Measurements from ENCODE around the gene BRD1.

Gene BRD1

DNA sequence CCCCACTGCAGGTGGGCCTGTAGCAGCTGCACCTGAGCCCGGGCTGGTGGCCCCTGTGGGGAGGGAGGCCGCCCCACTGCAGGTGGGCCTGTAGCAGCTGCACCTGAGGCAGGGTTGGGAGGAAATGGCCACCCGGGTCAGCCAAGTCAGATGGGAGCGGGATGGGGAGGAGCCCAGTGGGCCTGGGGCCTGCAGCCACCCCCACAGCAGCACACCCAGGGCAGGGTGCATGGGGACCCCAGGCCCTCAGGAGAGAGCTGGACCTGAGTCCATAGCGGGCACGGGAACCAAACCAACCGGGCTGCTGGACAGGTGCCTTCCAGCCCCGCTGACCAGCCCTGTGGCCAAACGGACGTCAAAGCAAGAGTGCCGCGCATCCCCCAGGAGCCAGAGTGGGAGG is 61.7 kb downstream of the BRD1 start:
- no peak for TF ChIP-seq POLR2AphosphoS5 (IDR thresholded peaks at IDR 0.05; ENCODE audit: low read depth, low read length)
- no peak for TF ChIP-seq REST (IDR thresholded peaks at IDR 0.05; ENCODE audit: insufficient read depth in 1 of 2, low read depth in 2 of 2, low read length in 2 of 2)
- TF ChIP-seq TAF1 (IDR thresholded peaks at IDR 0.05; ENCODE audit: borderline replicate concordance, insufficient read depth, low read length): no peak

DNA sequence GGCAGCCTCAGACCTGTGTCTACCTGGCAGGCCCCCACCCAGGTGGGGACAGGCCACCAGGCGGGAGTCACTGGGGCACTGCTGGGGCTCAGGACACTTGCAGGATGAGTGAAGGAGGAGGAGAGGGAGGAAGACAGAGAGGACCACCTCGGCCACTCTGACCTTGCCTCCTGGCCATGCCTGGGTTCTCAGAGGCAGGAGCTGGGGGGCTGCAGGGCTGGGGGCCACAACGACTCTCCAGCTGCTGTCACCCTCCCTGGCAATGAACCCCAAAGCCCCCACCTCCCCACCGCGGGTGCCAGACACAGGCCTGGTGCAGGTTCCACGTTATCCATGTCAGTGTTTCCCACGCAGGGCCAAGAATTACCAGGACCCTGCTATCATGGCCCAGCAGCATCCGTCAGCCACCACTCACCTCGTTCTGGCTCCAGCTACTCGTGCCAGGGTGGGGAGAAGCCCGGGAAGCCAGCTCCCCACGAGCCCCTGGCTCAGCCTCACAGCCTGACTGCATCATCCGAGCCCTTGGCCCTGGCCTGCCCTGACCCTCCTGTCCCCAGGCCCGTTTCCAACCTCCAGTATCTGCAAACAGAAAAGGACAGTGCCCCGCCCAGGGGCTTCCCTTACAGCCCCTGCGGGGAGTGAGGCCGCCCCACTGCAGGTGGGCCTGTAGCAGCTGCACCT is 62.4 kb downstream of the BRD1 start:
- TF ChIP-seq POLR2AphosphoS5 (IDR thresholded peaks at IDR 0.05; ENCODE audit: low read depth, low read length): no peak
- no peak for TF ChIP-seq SIN3A (IDR thresholded peaks at IDR 0.05; ENCODE audit: borderline replicate concordance, insufficient read depth, low read length)
- no peak for TF ChIP-seq REST (IDR thresholded peaks at IDR 0.05; ENCODE audit: insufficient read depth in 1 of 2, low read depth in 2 of 2, low read length in 2 of 2)

DNA sequence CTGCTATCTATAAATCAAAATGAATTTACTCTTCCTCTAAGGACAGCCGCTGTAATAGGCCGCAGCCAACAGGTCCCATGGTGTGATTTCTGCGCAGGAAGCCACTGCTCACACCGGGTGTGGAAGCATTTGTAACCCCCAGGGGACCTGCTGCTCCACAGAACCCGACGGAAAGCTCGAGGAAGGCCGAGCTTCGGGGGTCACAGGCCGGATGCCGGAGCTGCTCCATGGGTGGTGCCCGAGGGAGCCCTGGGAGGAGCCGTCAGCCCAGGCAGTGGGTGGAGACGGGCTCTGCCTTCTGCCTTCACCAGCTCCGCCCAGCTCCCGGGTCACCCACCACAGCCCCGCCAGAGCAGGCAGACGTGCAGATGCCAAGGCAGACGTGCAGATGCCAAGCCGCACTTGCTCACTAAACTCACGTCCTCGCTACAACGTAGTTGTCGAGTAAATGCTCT is 63.5 kb downstream of the BRD1 start:
- TF ChIP-seq FOXP2 (optimal IDR thresholded peaks at IDR 0.05; ENCODE audit: borderline replicate concordance, extremely low read depth, extremely low read length, insufficient read depth) (no peak), REST (IDR thresholded peaks at IDR 0.05; ENCODE audit: insufficient read depth in 1 of 2, low read depth in 2 of 2, low read length in 2 of 2) (no peak)

DNA sequence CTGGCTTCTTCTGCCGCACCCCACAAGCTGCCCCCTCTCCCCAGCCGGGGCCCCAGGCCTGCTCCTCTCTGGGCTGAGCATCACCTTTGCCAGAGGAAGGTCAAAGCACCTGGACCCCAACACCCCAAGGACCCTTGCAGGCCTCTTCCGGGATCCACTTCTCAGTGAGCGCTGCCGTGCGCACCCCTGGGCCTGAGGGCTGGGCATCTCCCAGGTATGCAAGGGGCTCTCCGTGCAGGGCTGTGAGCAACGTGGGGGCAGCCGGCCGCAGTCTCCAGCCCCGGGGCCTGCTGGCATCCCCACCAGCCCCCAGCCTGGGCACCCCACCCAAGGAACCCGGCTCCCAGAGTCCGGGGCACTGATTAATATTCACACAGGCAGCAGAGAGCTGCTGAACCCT is 64.0 kb downstream of the BRD1 start:
- no peak for TF ChIP-seq SIN3A (IDR thresholded peaks at IDR 0.05; ENCODE audit: borderline replicate concordance, insufficient read depth, low read length)
- TF ChIP-seq TAF1 (IDR thresholded peaks at IDR 0.05; ENCODE audit: borderline replicate concordance, insufficient read depth, low read length): no peak
- no peak for TF ChIP-seq REST (IDR thresholded peaks at IDR 0.05; ENCODE audit: insufficient read depth in 1 of 2, low read depth in 2 of 2, low read length in 2 of 2)
- no peak for TF ChIP-seq FOXP2 (optimal IDR thresholded peaks at IDR 0.05; ENCODE audit: borderline replicate concordance, extremely low read depth, extremely low read length, insufficient read depth)
- no peak for TF ChIP-seq POLR2AphosphoS5 (IDR thresholded peaks at IDR 0.05; ENCODE audit: low read depth, low read length)

DNA sequence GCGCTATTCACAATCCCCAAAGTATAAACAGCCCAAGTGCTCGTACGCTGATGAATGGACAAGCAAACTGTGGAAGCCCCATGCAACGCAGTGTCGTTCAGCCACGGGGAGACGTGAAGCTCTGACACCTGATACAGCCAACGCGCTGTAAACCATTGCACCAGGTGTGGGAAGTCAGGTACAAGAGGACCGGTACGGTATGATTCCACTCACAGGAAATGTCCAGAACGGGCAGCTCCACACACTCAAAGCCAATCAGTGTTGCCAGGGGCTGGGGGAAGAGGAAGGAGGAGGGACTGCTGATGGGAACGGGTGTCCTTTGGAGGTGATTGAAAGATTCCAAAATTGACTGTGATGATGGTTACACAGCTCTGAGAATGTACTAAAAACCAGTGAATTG is 64.5 kb downstream of the BRD1 start:
- TF ChIP-seq REST (IDR thresholded peaks at IDR 0.05; ENCODE audit: insufficient read depth in 1 of 2, low read depth in 2 of 2, low read length in 2 of 2) (no peak), POLR2AphosphoS5 (IDR thresholded peaks at IDR 0.05; ENCODE audit: low read depth, low read length) (no peak), SIN3A (IDR thresholded peaks at IDR 0.05; ENCODE audit: borderline replicate concordance, insufficient read depth, low read length) (no peak), FOXP2 (optimal IDR thresholded peaks at IDR 0.05; ENCODE audit: borderline replicate concordance, extremely low read depth, extremely low read length, insufficient read depth) (no peak), TAF1 (IDR thresholded peaks at IDR 0.05; ENCODE audit: borderline replicate concordance, insufficient read depth, low read length) (no peak)
